Panc1 (cell line): ENCODE results near the gene MYO16.

ENCODE experiments used
- TCF7L2 ChIP-seq: IDR thresholded peaks from 2 replicates; pipeline ENCODE4 v1.6.1; 2011; ENCODE audit warnings: mild to moderate bottlenecking, low read depth, low read length, inconsistent platforms
- TF ChIP-seq, protein P1 (sequence below): fragments of 450-650 bp; IDR thresholded peaks from 2 replicates; pipeline ENCODE4 v1.5.1; 2017; ENCODE audit warnings: mild to moderate bottlenecking

GRCh38 chr13:109113427-109113826 is 484.0 kb downstream of the MYO16 start:
- no peak for TF ChIP-seq TCF7L2
- TF ChIP-seq, protein P1, sequence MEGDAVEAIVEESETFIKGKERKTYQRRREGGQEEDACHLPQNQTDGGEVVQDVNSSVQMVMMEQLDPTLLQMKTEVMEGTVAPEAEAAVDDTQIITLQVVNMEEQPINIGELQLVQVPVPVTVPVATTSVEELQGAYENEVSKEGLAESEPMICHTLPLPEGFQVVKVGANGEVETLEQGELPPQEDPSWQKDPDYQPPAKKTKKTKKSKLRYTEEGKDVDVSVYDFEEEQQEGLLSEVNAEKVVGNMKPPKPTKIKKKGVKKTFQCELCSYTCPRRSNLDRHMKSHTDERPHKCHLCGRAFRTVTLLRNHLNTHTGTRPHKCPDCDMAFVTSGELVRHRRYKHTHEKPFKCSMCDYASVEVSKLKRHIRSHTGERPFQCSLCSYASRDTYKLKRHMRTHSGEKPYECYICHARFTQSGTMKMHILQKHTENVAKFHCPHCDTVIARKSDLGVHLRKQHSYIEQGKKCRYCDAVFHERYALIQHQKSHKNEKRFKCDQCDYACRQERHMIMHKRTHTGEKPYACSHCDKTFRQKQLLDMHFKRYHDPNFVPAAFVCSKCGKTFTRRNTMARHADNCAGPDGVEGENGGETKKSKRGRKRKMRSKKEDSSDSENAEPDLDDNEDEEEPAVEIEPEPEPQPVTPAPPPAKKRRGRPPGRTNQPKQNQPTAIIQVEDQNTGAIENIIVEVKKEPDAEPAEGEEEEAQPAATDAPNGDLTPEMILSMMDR = no peak
